Daoy (cell line): ENCODE results near the gene PARP15. TPM values are rescaled to one million over a fixed set of nuclear protein-coding genes. Genes with fewer than 3 reads are reported as not detected.

ENCODE experiments used
- DNase-seq: peaks from one replicate; pipeline ENCODE4 v3.0.0-alpha.2; 2015; ENCODE audit warnings: low read depth
- total RNA-seq: library from RNA; depleted of rRNA; stranded (reverse); fragments of >200 nt; shearing (Covaris generic); gene quantifications from 2 replicates; pipeline ENCODE4 v1.2.3, GENCODE V29; 2014

The PARP15 gene
- total RNA-seq, 1 experiment from 2014 or later: under 0.01 TPM

DNA sequence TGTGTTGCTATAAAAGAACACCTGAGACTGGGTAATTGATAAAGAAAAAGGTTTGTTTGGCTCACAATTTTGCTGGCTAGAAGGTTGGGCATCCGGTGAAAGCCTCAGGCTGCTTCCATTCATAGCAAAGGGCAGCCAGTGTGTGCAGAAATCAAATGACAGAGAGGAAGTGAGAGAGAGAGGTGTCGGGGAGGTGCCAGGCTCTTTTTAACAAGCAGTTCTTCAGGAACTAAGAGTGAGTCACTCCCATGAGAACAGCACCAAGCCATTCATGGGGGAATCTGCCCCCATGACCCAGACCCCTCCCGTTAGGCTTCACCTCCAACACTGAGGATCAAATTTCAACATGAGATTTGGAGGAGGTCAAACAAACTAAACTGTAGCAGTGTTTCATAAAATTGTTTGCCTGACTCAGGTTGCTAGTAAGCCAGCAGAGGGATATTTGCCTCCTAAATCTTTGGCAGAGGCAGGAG lies 4.5 kb upstream of the PARP15 start:
- peak; percentile 78 for DNase-seq

- no peak for DNase-seq
Observed at GRCh38 chr3:122576174-122576940, 1.1 kb upstream of the PARP15 start.

DNA sequence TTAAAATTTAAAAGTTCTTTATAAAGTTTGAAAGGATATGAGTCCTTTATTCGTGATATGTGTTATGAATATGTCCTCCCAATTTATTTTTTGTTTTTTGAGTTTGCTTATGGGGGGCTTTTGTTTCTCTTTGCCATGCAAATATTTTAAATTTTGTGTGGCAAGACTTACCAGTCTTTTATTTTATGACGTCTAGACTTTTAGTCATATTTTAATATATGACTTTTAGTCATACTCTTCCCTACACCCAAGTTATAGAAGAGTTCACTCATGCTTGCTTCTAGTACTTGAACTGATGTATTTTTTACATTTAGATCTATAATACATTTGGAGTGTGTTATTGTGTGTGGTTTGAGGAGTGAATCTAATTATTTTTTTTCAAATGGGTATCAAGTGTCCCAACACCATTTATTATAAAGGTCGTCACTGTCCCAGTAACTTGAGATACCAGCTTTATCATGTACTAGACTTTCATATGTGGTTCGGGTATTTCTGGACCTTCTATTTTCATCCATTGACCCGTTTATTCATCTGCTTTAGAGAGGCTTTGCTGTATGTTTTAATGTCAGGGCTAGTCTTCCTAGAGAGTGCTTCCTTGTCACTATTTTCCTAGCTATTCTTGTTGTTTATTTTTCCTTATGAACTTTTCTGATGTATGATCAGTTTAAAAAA lies 755 bp downstream of the PARP15 start:
- no peak for DNase-seq

DNA sequence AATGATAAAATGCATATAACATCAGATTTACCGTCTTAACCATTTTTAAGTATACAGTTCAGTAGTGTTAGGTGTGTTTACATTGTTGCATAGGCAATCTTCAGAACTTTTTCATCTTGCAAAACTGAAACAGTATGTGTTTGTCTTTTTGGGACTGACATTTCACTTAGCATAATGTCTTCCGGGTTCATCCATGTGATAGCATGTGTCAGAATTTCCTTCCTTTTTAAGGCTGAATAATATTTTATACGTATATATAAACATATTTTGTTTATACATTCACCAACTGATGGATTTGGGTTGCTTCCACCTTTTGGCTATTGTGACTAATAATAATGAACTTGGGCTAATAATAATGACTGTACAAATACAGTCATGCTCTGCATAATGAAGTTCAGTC lies 3.0 kb downstream of the PARP15 start:
- no peak for DNase-seq

DNA sequence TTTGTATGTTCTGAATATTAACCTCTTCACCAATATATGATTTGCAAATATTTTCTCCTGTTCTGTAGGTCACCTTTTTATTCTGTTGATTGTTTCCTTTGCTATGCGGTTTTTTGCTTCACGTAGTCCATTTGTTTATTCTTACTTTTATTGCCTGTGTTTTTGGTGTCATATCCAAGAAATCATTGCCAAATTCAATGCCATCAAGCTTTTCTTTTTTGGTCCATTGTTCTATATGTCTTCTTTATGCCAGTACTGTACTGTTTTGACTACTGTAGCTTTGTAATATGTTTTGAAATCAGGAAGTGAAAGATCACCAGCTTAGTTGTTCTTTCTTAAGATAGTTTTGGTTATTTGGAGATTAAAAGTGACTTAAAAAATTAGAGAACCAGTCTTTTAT lies 4.2 kb downstream of the PARP15 start:
- DNase-seq: no peak

- no peak for DNase-seq
Observed at GRCh38 chr3:122582390-122582789, 4.9 kb downstream of the PARP15 start.

GRCh38 chr3:122586098-122586497 lies 8.6 kb downstream of the PARP15 start:
- no peak for DNase-seq

GRCh38 chr3:122586773-122587485 lies 9.5 kb downstream of the PARP15 start:
- DNase-seq: no peak

- DNase-seq: no peak
Observed at GRCh38 chr3:122587572-122587971, 10.1 kb downstream of the PARP15 start.

DNA sequence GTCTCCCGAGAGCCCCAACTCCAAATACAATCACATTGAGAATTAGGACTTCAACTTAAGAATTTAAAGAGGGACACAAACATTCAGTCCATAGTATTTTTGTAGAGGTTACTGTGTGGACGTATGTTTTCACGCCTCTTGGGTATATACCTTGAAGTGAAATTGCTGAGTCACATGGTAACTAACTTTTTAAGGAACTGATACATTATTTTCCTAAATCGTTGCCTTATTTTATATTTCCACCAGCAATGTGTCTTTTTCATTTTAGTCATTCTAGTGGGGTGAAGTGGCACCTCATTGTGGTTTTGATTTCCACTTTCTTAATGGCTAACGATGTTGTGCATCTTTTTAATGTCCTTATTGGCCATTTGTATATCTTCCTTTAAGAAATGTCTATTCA lies 11.8 kb downstream of the PARP15 start:
- DNase-seq: no peak

- DNase-seq: no peak
Observed at GRCh38 chr3:122590610-122591009, 13.2 kb downstream of the PARP15 start.

- no peak for DNase-seq
Observed at GRCh38 chr3:122594025-122594424, 16.6 kb downstream of the PARP15 start.

- DNase-seq: no peak
Observed at GRCh38 chr3:122598151-122598550, 20.7 kb downstream of the PARP15 start.

GRCh38 chr3:122598556-122598955 lies 21.1 kb downstream of the PARP15 start:
- DNase-seq: no peak

DNA sequence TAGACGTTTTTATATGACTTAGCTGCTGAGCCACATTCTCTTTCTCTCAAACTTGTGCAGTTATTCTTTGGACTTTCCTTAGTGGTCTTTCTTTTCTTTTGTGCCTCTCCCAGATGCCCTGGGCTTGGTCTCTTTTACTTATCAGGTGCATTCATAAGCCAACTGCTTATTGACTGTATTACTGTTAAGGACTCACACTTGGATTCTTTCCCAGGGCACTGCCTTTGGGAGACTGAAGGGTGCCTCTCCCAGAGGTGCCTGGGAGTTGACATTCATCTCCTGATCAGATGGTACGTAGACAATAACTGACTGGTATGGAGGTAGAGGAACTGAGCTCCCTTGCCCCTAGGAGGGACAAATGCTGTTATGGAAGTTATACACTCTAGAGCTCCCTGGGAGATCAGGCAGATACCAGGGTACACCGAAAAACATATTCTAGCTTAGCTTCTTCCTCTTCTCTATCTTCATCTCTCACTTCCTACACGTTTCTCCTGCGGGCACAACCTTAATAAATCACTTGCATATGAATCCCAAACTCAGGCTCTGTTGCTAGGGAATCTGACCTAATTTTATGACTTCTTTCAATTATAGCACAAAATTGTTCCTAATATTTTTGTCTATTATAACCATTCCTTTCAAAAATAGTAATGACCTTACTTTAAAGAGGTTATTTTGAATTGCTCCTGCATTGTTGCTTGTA lies 24.7 kb downstream of the PARP15 start:
- no peak for DNase-seq

DNA sequence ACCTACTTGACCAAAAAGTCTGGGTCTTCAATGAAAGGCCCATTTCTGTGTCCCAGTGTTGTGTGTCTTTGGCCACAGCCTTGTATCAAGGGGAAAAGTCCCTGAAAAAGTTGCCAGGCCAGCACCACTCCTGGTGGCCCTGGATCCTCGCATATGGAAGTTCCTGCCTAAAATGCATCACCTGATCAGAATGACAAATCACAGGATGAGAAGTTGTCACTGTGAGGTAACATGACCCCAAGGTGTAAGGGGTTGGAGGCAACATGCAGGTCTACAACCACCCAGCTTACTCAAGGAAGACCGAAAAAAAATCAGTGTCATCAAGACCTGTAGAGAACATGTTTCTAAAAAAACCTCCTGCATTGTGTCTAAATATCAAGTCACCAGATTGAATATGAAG lies 25.6 kb downstream of the PARP15 start:
- no peak for DNase-seq

DNA sequence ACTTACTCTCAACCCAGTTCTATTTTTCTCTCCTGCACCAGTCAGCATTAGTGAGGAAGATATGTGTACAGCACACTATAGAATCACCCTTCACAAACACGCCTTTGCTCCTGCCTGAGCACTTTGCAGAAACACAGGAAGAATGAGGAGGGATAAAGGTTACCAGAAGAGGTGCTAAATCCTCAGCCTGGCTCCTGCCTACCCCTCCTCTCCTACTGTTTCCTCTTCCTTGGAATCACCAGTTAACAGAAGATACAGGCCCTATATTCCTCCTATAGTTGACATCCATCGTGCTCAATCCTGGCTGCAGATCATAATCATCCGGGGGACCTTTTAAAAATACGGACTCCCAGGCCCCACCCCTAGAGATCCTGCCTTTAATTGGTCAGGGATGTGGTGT lies 28.9 kb downstream of the PARP15 start:
- DNase-seq: no peak

GRCh38 chr3:122608916-122609315 lies 31.5 kb downstream of the PARP15 start:
- DNase-seq: no peak

GRCh38 chr3:122609798-122610559 lies 32.5 kb downstream of the PARP15 start:
- DNase-seq: peak; percentile 69

GRCh38 chr3:122612696-122613095 lies 35.2 kb downstream of the PARP15 start:
- DNase-seq: no peak

- no peak for DNase-seq
Observed at GRCh38 chr3:122615303-122615702, 37.9 kb downstream of the PARP15 start.
